SK-N-DZ (cell line): ENCODE results near the gene SMC5.
"Not testable (repeated sequence)": the region's sequence is repeated elsewhere in the genome, so short reads cannot be mapped to it uniquely, and the experiment has no call there.

ENCODE experiments used
- DNase-seq: peaks from one replicate; pipeline ENCODE4 v3.0.0-alpha.2; 2015; ENCODE audit warnings: low spot score

The SMC5 gene

GRCh38 chr9:70362952-70363351 is 104.2 kb downstream of the SMC5 start:
- DNase-seq: no peak

DNA sequence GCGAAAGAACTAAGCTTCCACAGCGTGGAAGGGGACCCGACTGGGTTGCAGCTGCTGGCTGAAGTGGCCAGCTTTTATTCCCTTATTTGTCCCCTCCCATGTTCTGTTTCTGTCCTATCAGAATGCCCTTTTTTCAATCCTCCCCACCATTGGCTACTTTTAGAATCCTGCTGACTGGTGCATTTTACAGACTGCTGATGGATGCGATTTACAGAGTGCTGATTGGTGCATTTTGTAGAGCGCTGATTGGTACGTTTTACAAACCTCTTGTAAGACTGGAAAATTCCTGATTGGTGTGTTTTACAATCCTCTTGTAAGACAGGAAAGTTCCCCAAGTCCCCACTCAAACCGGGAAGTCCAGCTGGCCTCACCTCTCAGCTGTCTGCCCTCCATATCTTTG is 105.0 kb downstream of the SMC5 start:
- DNase-seq: no peak

- DNase-seq: no peak
Measured at GRCh38 chr9:70367305-70367930, 108.6 kb downstream of the SMC5 start.

- no peak for DNase-seq
Measured at GRCh38 chr9:70374962-70375618, 116.3 kb downstream of the SMC5 start.

DNA sequence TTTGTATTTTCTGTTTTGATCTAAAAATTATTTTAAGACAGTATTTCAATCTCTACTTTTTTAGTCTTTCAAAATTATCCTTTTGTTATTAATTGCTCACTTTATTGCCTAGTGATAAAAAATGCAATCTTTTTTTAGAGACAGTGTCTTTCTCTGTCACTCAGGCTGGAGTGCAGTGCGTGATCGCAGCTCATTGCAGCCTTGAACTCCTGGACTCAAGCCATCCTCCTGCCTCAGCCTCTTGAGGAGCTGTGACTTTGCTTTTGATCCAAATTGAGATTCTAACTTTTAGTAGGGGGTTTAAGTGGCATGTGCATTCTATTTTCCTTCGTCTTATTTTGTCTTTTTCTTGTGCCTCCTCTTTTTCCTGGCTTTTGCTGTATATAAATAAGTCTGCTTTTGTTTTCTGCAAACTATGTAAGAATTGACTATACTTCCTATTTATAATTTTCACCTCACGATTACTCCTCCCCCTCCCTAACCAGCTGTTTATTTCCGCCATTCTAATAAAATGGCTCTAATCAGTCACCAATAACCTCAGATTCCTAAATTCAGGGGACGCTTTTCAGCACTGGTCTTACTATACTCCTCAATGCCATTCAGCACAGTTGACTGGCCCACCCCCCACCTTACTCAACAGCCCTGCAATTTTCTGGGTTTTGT is 123.4 kb downstream of the SMC5 start:
- no peak for DNase-seq

- DNase-seq: no peak
Measured at GRCh38 chr9:70382709-70383605, 124.2 kb downstream of the SMC5 start.

- no peak for DNase-seq
Measured at GRCh38 chr9:70385426-70385825, 126.6 kb downstream of the SMC5 start.

- DNase-seq: no peak
Measured at GRCh38 chr9:70387663-70388062, 128.9 kb downstream of the SMC5 start.

DNA sequence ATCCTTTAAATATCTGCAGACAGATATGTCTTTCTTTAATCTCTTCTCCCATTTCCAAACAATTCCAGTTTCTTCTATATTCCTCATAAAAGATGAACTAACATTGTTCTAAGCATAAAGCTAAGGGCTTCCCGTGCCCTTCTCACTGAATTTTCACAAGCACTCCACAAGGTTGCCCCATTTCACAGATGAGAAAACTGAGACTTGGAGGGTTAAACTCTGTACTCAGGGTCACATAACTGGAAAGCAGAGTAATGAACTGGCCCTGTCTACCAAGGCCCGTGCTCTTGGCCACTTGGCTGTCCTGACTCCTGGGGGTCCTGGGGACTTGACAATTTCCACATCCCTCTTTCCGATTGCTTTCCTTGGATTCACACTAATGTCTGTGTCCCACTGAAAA is 130.4 kb downstream of the SMC5 start:
- DNase-seq: no peak

DNA sequence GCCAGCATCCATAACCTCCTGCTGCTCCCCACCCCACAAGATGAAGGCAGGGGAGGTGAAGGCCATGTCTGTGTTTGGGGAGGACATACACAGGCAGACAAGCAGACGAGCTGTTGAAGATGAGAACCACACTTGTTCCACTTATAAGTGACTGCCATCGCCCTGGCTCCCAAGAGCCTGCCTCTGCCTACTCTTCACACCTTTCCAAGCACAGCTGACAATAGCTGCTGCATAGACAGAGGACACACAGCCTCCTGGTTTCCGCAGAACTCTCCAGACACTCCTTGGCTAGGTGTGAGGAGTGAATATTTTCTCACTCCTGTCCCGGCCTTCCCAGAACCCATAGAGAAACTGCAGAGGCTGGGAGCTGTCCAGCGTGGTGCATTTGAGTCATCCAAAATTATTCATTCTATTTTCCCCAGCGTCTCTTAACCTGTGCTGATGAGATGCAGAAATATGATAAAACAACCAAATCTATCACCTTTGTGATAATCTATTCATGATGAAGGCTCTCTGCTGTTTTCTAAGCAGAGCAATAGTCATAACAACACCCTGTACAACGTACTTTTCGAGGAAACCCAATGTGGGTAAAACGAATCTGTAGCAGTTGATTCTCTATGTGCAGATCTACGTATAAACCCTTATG is 131.0 kb downstream of the SMC5 start:
- peak; percentile 24 for DNase-seq

DNA sequence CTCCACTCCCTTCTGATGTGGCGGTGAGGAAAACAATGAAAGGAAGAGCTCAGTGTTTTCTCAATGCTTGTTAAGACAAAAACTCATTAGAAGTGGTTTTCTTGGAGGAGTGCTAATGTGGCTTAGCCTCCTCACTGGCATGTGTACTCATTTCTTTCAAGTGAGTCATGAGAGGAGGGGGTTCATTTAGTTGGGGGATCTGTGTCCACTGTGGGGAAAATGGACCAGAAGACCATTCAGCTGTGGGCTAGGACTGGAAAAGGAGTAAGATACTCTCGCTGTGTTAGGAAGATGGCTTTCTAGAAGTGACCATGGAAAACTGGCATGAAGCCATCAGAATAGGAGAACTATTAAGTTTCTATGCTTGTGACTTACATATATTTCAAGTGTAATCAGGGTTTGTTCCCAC is 132.2 kb downstream of the SMC5 start:
- DNase-seq: no peak

DNA sequence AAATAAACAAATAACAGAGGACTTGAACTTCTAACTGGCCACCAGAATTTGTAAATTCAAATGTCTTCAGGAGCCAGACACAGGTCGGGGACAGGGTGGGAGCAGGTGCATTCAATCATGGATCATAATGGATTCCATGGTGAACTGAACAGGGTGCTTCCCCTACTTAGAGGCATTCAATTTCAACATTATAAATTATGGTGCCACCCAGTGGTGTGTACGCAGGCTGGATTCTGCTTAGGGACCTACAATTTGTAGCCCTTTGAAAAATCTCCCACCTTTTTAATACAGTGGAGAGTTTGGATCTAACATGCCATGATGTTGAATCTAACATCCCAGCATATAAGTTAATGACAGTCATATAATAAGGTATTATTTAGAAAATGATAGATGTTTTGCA is 133.4 kb downstream of the SMC5 start:
- DNase-seq: peak; percentile 30

DNA sequence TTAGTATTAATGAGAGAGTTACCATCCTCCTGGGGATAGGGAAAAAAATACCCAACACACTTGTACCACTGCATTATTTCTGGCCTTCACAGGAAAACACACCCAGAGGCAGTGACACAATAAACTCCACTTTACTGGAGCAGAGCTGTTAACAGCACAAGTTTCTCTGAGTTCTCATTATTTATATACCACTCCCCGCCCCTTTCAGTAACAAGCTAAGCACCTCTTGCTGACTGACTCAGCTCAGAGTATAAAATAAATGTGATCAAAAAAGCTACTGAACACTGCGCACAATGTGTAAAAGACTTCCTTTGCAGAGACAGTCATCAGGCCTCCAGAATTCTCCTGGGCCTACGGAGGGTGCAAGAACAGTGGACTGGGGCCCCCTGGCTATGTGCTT is 134.1 kb downstream of the SMC5 start:
- no peak for DNase-seq

DNA sequence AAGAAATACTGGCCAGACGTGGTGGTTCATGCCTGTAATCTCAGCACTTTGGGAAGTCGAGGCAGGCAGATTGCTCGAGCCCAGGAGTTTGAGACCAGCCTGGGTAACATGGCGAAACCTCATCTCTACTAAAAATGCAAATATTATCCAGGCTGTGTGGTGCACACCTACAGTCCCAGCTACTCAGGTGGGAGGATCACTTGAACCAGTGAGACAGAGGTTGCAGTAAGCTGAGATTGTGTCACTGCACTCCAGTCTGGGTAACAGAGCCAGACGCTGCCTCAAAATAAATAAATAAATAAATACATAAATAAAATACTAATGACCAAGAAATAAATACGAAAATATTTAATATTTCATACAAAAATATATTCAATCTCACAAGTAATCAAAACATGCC is 136.9 kb downstream of the SMC5 start:
- DNase-seq: no peak

- DNase-seq: no peak
Measured at GRCh38 chr9:70398145-70398556, 139.4 kb downstream of the SMC5 start.

DNA sequence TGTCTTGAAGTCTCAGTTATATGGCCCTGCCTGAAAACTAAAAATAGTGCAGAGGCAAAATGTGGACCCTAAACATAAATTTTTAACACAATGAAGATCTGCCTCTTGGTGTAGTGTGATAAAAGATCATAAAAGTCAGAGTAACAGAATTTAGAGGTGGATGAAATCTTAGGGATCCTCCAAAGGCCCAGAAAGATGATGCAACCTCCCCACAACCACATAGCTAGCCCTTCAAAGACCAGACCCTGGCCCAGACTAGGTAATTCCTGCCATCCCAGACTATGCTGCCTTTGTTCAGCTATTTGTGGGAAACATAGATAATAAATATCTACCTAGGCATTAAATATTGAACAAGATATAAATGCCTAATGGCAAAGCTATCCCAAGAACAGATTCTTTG is 140.4 kb downstream of the SMC5 start:
- DNase-seq: no peak

DNA sequence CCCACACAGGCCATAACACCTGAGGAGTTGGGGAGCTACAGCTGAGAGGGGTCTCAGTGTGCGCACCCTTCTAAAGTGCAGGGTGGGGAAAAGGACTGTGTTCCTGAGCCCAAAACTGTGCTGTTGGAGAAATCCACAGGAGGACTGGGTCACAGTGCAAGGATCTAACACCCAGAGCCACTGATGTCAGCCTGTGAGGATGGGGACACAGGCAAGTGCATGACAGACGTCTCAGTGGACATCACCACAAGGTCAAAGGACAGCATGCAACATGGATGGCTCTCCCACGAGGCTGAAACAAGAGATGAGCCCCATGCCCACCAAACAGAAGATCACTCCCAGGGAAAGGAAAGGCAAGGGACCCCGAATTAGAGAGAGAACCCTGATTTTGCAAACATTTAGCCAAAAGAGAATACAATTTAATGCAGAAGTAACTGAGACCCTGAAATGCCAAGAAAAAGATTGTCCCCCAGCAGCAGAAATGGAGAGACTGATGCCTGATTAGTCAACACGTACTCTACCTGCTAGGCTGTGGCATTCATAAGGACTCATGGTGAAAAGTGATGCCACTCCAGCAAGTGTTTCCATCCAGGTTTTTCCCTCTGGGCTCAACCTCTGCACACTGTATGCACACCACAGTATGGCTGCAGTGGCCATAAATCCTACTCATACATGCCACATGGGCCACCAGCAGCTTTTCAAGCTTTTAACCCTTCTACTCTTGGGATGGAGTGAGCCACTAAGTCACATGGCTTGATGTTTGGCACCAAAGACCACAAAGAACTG is 141.5 kb downstream of the SMC5 start:
- no peak for DNase-seq

- not testable (repeated sequence) for DNase-seq
Measured at GRCh38 chr9:70401241-70401640, 142.5 kb downstream of the SMC5 start.

GRCh38 chr9:70402213-70402612 is 143.4 kb downstream of the SMC5 start:
- no peak for DNase-seq

GRCh38 chr9:70403166-70403565 is 144.4 kb downstream of the SMC5 start:
- DNase-seq: no peak

DNA sequence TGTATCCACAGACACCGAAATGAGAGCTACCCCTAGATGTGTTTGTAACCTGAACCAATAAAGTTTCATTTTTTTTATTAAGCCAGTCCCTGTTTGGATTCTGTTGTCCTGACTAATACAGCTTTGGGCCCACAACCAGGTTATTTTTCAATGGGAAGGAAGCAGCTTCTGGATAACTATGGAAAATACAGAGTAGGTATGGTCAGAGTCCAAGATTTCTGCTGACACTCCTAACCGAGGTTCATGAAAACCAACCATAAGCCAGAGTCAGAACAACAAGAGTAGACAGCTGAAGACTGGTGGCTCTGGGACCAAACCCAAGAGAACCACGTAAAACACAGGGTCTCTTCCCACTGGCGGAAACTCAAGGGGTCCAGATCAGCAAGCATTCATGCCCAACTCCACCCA is 144.8 kb downstream of the SMC5 start:
- no peak for DNase-seq
